AG09309 (cell line): Measurements from ENCODE around the gene TBC1D2B.

Experiments
- DNase-seq: peaks from one replicate; pipeline ENCODE4 v3.0.0-alpha.2; 2010; ENCODE audit warnings: low read depth
- H3K4me3 ChIP-seq: 2 replicates; pipeline ENCODE4 v1.5.1; 2011; ENCODE audit warnings: mild to moderate bottlenecking, low read depth, low read length, moderate library complexity; ENCODE audit not compliant: control insufficient read depth
- CTCF ChIP-seq: IDR thresholded peaks from 2 replicates; pipeline ENCODE4 v1.5.1; 2011; ENCODE audit warnings: mild to moderate bottlenecking, low read depth, low read length, inconsistent platforms; ENCODE audit not compliant: insufficient read depth, control insufficient read depth; ENCODE audit errors: missing control alignments

Gene TBC1D2B

GRCh38 chr15:77945566-77945965, 131.9 kb downstream of the TBC1D2B start:
- TF ChIP-seq CTCF, result no peak
- no peak for DNase-seq
- no peak overlapping the region for H3K4me3 ChIP-seq
